ENCODE results near the gene ROBO1. TPM values are rescaled to one million over a fixed set of nuclear protein-coding genes. Genes with fewer than 3 reads are reported as not detected.

Gene ROBO1
- total RNA-seq, 1 donor from 2014 or later = 43.7 TPM

DNA sequence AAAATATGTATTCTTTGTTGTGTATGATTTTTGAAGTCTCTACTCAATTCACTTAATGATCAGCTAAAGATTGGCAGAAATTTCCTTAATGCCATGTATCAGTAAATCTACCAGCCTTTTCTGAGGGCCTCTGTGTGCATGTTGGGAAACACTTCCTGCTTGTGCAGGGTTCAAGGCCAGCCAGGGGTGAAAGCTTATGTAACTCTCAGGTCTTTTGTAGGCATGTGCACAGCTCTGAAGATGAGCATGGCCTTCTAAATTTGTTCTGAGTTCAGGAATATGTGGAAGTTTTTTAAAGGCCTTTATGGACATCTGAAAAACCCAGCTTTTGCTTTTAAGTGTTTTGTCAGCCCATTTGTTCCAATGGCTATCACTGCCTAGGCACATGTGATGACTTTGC lies 82.7 kb downstream of the ROBO1 start:
- Mint-ChIP-seq H3K36me3 (ENCODE audit: low read depth) (no peaks in the 10 kb centered on the region), H3K9me3 (ENCODE audit: low read depth) (peaks cover 17% of the 10 kb centered on the region), H3K27me3 (ENCODE audit: low read depth) (no peaks in the 10 kb centered on the region), H3K27ac (ENCODE audit: unreplicated experiment) (no peak overlapping the region), H3K4me3 (ENCODE audit: unreplicated experiment) (no peak overlapping the region), H3K4me1 (ENCODE audit: low read depth) (peaks cover 17% of the 10 kb centered on the region)
- TF ChIP-seq, protein P1, sequence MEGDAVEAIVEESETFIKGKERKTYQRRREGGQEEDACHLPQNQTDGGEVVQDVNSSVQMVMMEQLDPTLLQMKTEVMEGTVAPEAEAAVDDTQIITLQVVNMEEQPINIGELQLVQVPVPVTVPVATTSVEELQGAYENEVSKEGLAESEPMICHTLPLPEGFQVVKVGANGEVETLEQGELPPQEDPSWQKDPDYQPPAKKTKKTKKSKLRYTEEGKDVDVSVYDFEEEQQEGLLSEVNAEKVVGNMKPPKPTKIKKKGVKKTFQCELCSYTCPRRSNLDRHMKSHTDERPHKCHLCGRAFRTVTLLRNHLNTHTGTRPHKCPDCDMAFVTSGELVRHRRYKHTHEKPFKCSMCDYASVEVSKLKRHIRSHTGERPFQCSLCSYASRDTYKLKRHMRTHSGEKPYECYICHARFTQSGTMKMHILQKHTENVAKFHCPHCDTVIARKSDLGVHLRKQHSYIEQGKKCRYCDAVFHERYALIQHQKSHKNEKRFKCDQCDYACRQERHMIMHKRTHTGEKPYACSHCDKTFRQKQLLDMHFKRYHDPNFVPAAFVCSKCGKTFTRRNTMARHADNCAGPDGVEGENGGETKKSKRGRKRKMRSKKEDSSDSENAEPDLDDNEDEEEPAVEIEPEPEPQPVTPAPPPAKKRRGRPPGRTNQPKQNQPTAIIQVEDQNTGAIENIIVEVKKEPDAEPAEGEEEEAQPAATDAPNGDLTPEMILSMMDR (IDR thresholded peaks at IDR 0.05) = no peak
- DNase-seq (ENCODE audit: low spot score) = no peak

DNA sequence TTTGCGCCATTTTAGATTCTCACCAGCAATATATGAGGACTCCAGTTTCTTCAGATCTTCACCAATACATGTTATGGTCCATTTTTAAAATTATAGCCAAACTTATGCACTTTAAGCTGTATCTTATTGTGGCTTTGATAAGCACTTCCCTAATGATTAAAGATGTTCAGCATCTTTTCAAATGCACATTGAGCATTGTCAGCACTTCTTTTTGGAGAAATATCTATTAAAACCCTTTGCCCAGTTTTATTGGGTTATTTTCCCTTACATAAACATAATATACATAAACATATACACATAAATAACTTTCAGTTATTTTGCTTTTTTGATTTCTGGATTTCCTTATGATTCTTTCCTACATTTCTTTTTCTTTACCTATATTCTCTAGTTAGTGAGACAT lies 83.8 kb downstream of the ROBO1 start:
- DNase-seq (ENCODE audit: low spot score) = no peak
- peaks cover 17% of the 10 kb centered on the region for H3K4me1 Mint-ChIP-seq (ENCODE audit: low read depth)
- TF ChIP-seq, protein P1 (IDR thresholded peaks at IDR 0.05) = no peak
- H3K27ac Mint-ChIP-seq (ENCODE audit: unreplicated experiment) = no peak overlapping the region
- H3K4me3 Mint-ChIP-seq (ENCODE audit: unreplicated experiment) = no peak overlapping the region
- H3K9me3 Mint-ChIP-seq (ENCODE audit: low read depth) = peaks cover 17% of the 10 kb centered on the region
- no peaks in the 10 kb centered on the region for H3K36me3 Mint-ChIP-seq (ENCODE audit: low read depth)
- no peaks in the 10 kb centered on the region for H3K27me3 Mint-ChIP-seq (ENCODE audit: low read depth)

DNA sequence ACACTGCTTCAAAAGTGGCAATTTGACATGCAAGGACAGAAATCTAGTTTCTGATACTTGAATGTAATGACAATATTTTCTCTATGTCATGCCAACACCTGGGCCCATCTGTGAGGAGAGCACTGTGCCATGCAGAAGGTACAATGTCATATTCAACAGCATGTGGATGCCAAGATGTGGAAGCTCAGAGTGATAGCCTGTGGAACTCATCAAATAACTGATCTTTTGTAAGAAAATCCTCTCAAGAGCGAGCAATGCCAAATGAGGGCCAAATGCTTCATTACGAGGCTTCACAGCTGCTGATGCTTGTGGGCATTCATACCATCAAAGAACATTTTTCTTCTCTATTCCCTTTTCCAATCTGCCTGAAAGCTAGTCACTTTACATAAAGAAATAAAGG lies 95.1 kb downstream of the ROBO1 start:
- Mint-ChIP-seq H3K9me3 (ENCODE audit: low read depth) (peaks cover 4% of the 10 kb centered on the region), H3K27me3 (ENCODE audit: low read depth) (no peaks in the 10 kb centered on the region), H3K4me3 (ENCODE audit: unreplicated experiment) (no peak overlapping the region), H3K36me3 (ENCODE audit: low read depth) (no peaks in the 10 kb centered on the region), H3K27ac (ENCODE audit: unreplicated experiment) (no peak overlapping the region), H3K4me1 (ENCODE audit: low read depth) (no peaks in the 10 kb centered on the region)
- TF ChIP-seq, protein P1 (IDR thresholded peaks at IDR 0.05) = no peak
- no peak for DNase-seq (ENCODE audit: low spot score)

DNA sequence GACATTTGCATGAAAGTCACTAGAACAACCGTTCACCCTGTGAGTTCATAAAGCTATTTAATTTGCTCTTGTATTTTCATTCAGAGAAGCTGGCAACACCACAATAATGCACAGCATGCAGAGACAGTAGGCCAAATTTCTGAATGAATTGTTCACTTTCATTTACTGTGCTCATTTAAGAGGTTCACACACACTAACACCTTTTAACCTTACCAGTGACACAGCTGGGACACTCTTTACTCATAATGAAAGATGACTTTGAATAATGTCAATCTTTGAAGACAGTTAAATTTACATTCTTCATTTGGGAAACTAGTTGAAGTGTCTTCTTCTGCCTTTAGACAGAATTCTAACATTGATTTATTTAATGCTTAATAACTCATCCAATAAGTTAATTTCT lies 95.7 kb downstream of the ROBO1 start:
- no peaks in the 10 kb centered on the region for H3K4me1 Mint-ChIP-seq (ENCODE audit: low read depth)
- H3K9me3 Mint-ChIP-seq (ENCODE audit: low read depth) = peaks cover 2% of the 10 kb centered on the region
- TF ChIP-seq, protein P1 (IDR thresholded peaks at IDR 0.05) = no peak
- no peak overlapping the region for H3K4me3 Mint-ChIP-seq (ENCODE audit: unreplicated experiment)
- H3K36me3 Mint-ChIP-seq (ENCODE audit: low read depth) = no peaks in the 10 kb centered on the region
- DNase-seq (ENCODE audit: low spot score) = no peak
- no peak overlapping the region for H3K27ac Mint-ChIP-seq (ENCODE audit: unreplicated experiment)
- H3K27me3 Mint-ChIP-seq (ENCODE audit: low read depth) = no peaks in the 10 kb centered on the region

DNA sequence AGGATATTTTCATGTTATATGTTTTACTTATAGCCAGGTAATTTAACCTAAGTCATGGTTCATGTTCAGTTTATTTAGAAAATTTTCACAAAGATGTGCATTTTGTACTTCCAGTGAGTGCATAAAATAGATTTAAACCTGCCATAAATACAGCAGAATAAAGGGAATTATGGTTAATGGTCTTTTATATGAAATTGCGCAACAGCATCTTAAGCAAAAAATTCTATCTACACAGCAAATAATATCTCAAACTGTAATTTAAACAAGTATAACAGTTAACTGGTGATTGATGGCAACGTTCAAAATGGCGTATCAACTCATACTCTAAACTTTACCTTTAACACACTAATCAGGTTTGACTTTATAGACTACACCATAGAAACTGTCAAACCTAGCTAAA lies 97.6 kb downstream of the ROBO1 start:
- TF ChIP-seq, protein P1 (IDR thresholded peaks at IDR 0.05) = no peak
- H3K27ac Mint-ChIP-seq (ENCODE audit: unreplicated experiment) = no peak overlapping the region
- no peaks in the 10 kb centered on the region for H3K36me3 Mint-ChIP-seq (ENCODE audit: low read depth)
- no peaks in the 10 kb centered on the region for H3K4me1 Mint-ChIP-seq (ENCODE audit: low read depth)
- DNase-seq (ENCODE audit: low spot score) = no peak
- H3K9me3 Mint-ChIP-seq (ENCODE audit: low read depth) = no peaks in the 10 kb centered on the region
- H3K27me3 Mint-ChIP-seq (ENCODE audit: low read depth) = no peaks in the 10 kb centered on the region
- H3K4me3 Mint-ChIP-seq (ENCODE audit: unreplicated experiment) = no peak overlapping the region
